Effector memory CD8-positive, alpha-beta T cell (primary cell): ENCODE data around the gene SHROOM3.

Experiments used
- ATAC-seq: fragments of 150-1000 bp; cut with Tn5 transposase; replicated peaks from 2 replicates; pipeline ENCODE4 v1.10.0; 2021; ENCODE audit warnings: mild to moderate bottlenecking, moderate library complexity
- DNase-seq, 3 experiments: peaks; one replicate each; pipeline ENCODE4 v3.0.0; 2021
- H3K27ac Mint-ChIP-seq, 2 donors: one replicate each; pipeline ENCODE4 v1.8.0; 2022; ENCODE audit warnings: mild to moderate bottlenecking in 2 of 2, mixed read lengths in 2 of 2, moderate library complexity in 2 of 2
- H3K27me3 Mint-ChIP-seq, 2 donors: one replicate each; pipeline ENCODE4 v1.8.0; 2022; ENCODE audit warnings: mixed read lengths in 2 of 2
- H3K36me3 Mint-ChIP-seq: one replicate; pipeline ENCODE4 v1.8.0; 2022; ENCODE audit warnings: mild to moderate bottlenecking, moderate library complexity, mixed read lengths; ENCODE audit not compliant: insufficient read depth
- H3K4me1 Mint-ChIP-seq, 2 donors: one replicate each; pipeline ENCODE4 v1.8.0; 2022; ENCODE audit warnings: low read depth in 2 of 2, mixed read lengths in 2 of 2
- H3K4me3 Mint-ChIP-seq, 2 donors: one replicate each; pipeline ENCODE4 v1.8.0; 2022; ENCODE audit warnings: mild to moderate bottlenecking in 2 of 2, mixed read lengths in 2 of 2, moderate library complexity in 2 of 2
- H3K9me3 Mint-ChIP-seq, 2 donors: one replicate each; pipeline ENCODE4 v1.8.0; 2022; ENCODE audit warnings: mixed read lengths in 2 of 2

SHROOM3 gene

GRCh38 chr4:76543378-76543777 lies 108.3 kb downstream of the SHROOM3 start:
- ATAC-seq (no peak), DNase-seq (no peak)
- H3K9me3 Mint-ChIP-seq, result no peaks in the 10 kb centered on the region
- H3K27me3 Mint-ChIP-seq, result peaks cover 8 to 27% of the 10 kb centered on the region in 2 donors
- no peaks in the 10 kb centered on the region for H3K36me3 Mint-ChIP-seq
- peaks cover 4 to 7% of the 10 kb centered on the region in 2 donors for H3K4me1 Mint-ChIP-seq
- H3K4me3 Mint-ChIP-seq, result no peak overlapping the region
- H3K27ac Mint-ChIP-seq, result no peak overlapping the region

GRCh38 chr4:76544725-76545124 lies 109.7 kb downstream of the SHROOM3 start:
- DNase-seq, result no peak
- ATAC-seq, result no peak
- Mint-ChIP-seq H3K9me3 (no peaks in the 10 kb centered on the region), H3K27ac (no peak overlapping the region), H3K36me3 (no peaks in the 10 kb centered on the region), H3K27me3 (peaks cover 8 to 29% of the 10 kb centered on the region in 2 donors), H3K4me3 (no peak overlapping the region), H3K4me1 (peaks cover 4 to 7% of the 10 kb centered on the region in 2 donors)

GRCh38 chr4:76545226-76545884 lies 110.3 kb downstream of the SHROOM3 start:
- ATAC-seq, result no peak
- H3K4me3 Mint-ChIP-seq, result no peak overlapping the region
- H3K27ac Mint-ChIP-seq, result no peak overlapping the region

GRCh38 chr4:76546327-76546726 lies 111.3 kb downstream of the SHROOM3 start:
- ATAC-seq (no peak), DNase-seq (no peak)
- H3K4me3 Mint-ChIP-seq, result no peak overlapping the region
- H3K36me3 Mint-ChIP-seq, result no peaks in the 10 kb centered on the region
- H3K27ac Mint-ChIP-seq, result no peak overlapping the region
- H3K27me3 Mint-ChIP-seq, result peaks cover 8 to 29% of the 10 kb centered on the region in 2 donors
- no peaks in the 10 kb centered on the region for H3K9me3 Mint-ChIP-seq
- peaks cover 4 to 7% of the 10 kb centered on the region in 2 donors for H3K4me1 Mint-ChIP-seq

More at GRCh38 chr4:76545226-76545884, 110.3 kb downstream of the SHROOM3 start:
- Mint-ChIP-seq H3K9me3 (no peaks in the 10 kb centered on the region), H3K36me3 (no peaks in the 10 kb centered on the region), H3K4me1 (peaks cover 4 to 7% of the 10 kb centered on the region in 2 donors), H3K27me3 (peaks cover 8 to 29% of the 10 kb centered on the region in 2 donors)
- DNase-seq, result no peak

GRCh38 chr4:76546759-76547742 lies 112.0 kb downstream of the SHROOM3 start:
- ATAC-seq, result no peak
- DNase-seq, result no peak
- H3K9me3 Mint-ChIP-seq, result no peaks in the 10 kb centered on the region
- H3K27ac Mint-ChIP-seq, result no peak overlapping the region
- peaks cover 4 to 7% of the 10 kb centered on the region in 2 donors for H3K4me1 Mint-ChIP-seq
- H3K36me3 Mint-ChIP-seq, result no peaks in the 10 kb centered on the region
- H3K4me3 Mint-ChIP-seq, result no peak overlapping the region
- peaks cover 8 to 29% of the 10 kb centered on the region in 2 donors for H3K27me3 Mint-ChIP-seq

GRCh38 chr4:76548704-76549103 lies 113.7 kb downstream of the SHROOM3 start:
- ATAC-seq (no peak), DNase-seq (no peak)
- peaks cover 4 to 7% of the 10 kb centered on the region in 2 donors for H3K4me1 Mint-ChIP-seq
- H3K27me3 Mint-ChIP-seq, result peaks cover 11 to 29% of the 10 kb centered on the region in 2 donors
- no peak overlapping the region for H3K4me3 Mint-ChIP-seq
- H3K9me3 Mint-ChIP-seq, result no peaks in the 10 kb centered on the region
- H3K36me3 Mint-ChIP-seq, result no peaks in the 10 kb centered on the region
- H3K27ac Mint-ChIP-seq, result no peak overlapping the region

GRCh38 chr4:76549765-76550164 lies 114.7 kb downstream of the SHROOM3 start:
- ATAC-seq, result no peak
- peaks cover 13 to 29% of the 10 kb centered on the region in 2 donors for H3K27me3 Mint-ChIP-seq
- H3K9me3 Mint-ChIP-seq, result no peaks in the 10 kb centered on the region
- H3K4me1 Mint-ChIP-seq, result peaks cover 4 to 7% of the 10 kb centered on the region in 2 donors
- DNase-seq, result no peak
- H3K36me3 Mint-ChIP-seq, result no peaks in the 10 kb centered on the region
- H3K27ac Mint-ChIP-seq, result no peak overlapping the region
- no peak overlapping the region for H3K4me3 Mint-ChIP-seq

GRCh38 chr4:76550966-76551780 lies 116.1 kb downstream of the SHROOM3 start:
- Mint-ChIP-seq H3K4me3 (no peak overlapping the region), H3K36me3 (no peaks in the 10 kb centered on the region), H3K9me3 (no peaks in the 10 kb centered on the region), H3K27ac (no peak overlapping the region), H3K27me3 (peaks cover 9 to 25% of the 10 kb centered on the region in 2 donors), H3K4me1 (no peaks in the 10 kb centered on the region)
- DNase-seq (no peak), ATAC-seq (no peak)

GRCh38 chr4:76554630-76555029 lies 119.6 kb downstream of the SHROOM3 start:
- Mint-ChIP-seq H3K36me3 (no peaks in the 10 kb centered on the region), H3K4me1 (no peaks in the 10 kb centered on the region), H3K4me3 (no peak overlapping the region), H3K9me3 (no peaks in the 10 kb centered on the region), H3K27ac (no peak overlapping the region), H3K27me3 (peaks cover 13 to 29% of the 10 kb centered on the region in 2 donors)
- no peak for ATAC-seq
- DNase-seq, result no peak

GRCh38 chr4:76556452-76556851 lies 121.4 kb downstream of the SHROOM3 start:
- no peaks in the 10 kb centered on the region for H3K4me1 Mint-ChIP-seq
- H3K4me3 Mint-ChIP-seq, result no peak overlapping the region
- DNase-seq (no peak), ATAC-seq (no peak)
- H3K36me3 Mint-ChIP-seq, result no peaks in the 10 kb centered on the region
- H3K27ac Mint-ChIP-seq, result no peak overlapping the region
- H3K27me3 Mint-ChIP-seq, result peaks cover 21 to 42% of the 10 kb centered on the region in 2 donors
- H3K9me3 Mint-ChIP-seq, result no peaks in the 10 kb centered on the region

GRCh38 chr4:76558396-76559235 lies 123.6 kb downstream of the SHROOM3 start:
- DNase-seq (no peak), ATAC-seq (no peak)
- H3K36me3 Mint-ChIP-seq, result no peaks in the 10 kb centered on the region
- H3K4me1 Mint-ChIP-seq, result no peaks in the 10 kb centered on the region
- H3K4me3 Mint-ChIP-seq, result no peak overlapping the region
- peaks cover 24 to 40% of the 10 kb centered on the region in 2 donors for H3K27me3 Mint-ChIP-seq
- H3K9me3 Mint-ChIP-seq, result no peaks in the 10 kb centered on the region
- H3K27ac Mint-ChIP-seq, result no peak overlapping the region

GRCh38 chr4:76559236-76560071 lies 124.4 kb downstream of the SHROOM3 start:
- Mint-ChIP-seq H3K4me3 (no peak overlapping the region), H3K9me3 (no peaks in the 10 kb centered on the region), H3K4me1 (no peaks in the 10 kb centered on the region), H3K36me3 (no peaks in the 10 kb centered on the region), H3K27me3 (peaks cover 32 to 38% of the 10 kb centered on the region in 2 donors), H3K27ac (no peak overlapping the region)
- DNase-seq (no peak), ATAC-seq (no peak)
